Measurements from ENCODE around the gene TSPEAR. TPM values are rescaled to one million over a fixed set of nuclear protein-coding genes. Genes with fewer than 3 reads are reported as not detected.

TSPEAR gene
- total and polyA plus RNA-seq, 9 of the 15 experiments (the other 6 are each of a cell fraction or from before 2014, with no cell fraction given) = not detected

GRCh38 chr21:44592446-44593311, 118.7 kb downstream of the TSPEAR start, which contains the start of gene KRTAP10-6 (continued):
- no peak for TF ChIP-seq THAP7 (CRISPR knock-in tag; IDR thresholded peaks at IDR 0.05)
- no peak for TF ChIP-seq TFAM (CRISPR knock-in tag; conservative IDR thresholded peaks at IDR 0.05)
- no peak for TF ChIP-seq ZNF174 (CRISPR knock-in tag; IDR thresholded peaks at IDR 0.05)
- 0 out of 2 replicates have a peak, but pooled peaks have one; percentile 5 for TF ChIP-seq RBFOX2 (IDR thresholded peaks at IDR 0.05; ENCODE audit: low read depth, low read length)
- no peak for TF ChIP-seq SETDB1 (IDR thresholded peaks at IDR 0.05; ENCODE audit: low read length)
- no peak for TF ChIP-seq SMAD1 (IDR thresholded peaks at IDR 0.05; ENCODE audit: low read depth, low read length, partially characterized antibody)
- no peak for TF ChIP-seq E4F1 (CRISPR knock-in tag; IDR thresholded peaks at IDR 0.05; ENCODE audit: borderline replicate concordance)
- no peak for TF ChIP-seq KAT7 (CRISPR knock-in tag; IDR thresholded peaks at IDR 0.05; ENCODE audit: borderline replicate concordance)
- no peak for TF ChIP-seq CHD7 (IDR thresholded peaks at IDR 0.05; ENCODE audit: low read depth, low read length)
- TF ChIP-seq ZNF444 (CRISPR knock-in tag; IDR thresholded peaks at IDR 0.05) = no peak
- TF ChIP-seq HEY1 (CRISPR knock-in tag; IDR thresholded peaks at IDR 0.05; ENCODE audit: borderline replicate concordance) = no peak
- no peak for TF ChIP-seq GTF2F1 (IDR thresholded peaks at IDR 0.05; ENCODE audit: low read depth, low read length)
- no peak for TF ChIP-seq MAFK (IDR thresholded peaks at IDR 0.05; ENCODE audit: low read length)
